ENCODE data around the gene NR2C2AP. TPM values are rescaled to one million over a fixed set of nuclear protein-coding genes. Genes with fewer than 3 reads are reported as not detected.

The NR2C2AP gene
- total RNA-seq, 1 donor from 2014 or later = 5.5 TPM

- no peak for DNase-seq
- ATAC-seq = no peak
- intact Hi-C loops (cut with micrococcal nuclease) = no loop called here
Observed at GRCh38 chr19:19159534-19159933, 43.7 kb downstream of the NR2C2AP start.

GRCh38 chr19:19157808-19158207 is 45.4 kb downstream of the NR2C2AP start:
- ATAC-seq = no peak
- DNase-seq = no peak
- intact Hi-C loops (cut with micrococcal nuclease) = no loop called here

- intact Hi-C loops (cut with micrococcal nuclease) = no loop called here
- DNase-seq (no peak), ATAC-seq (no peak)
Observed at GRCh38 chr19:19155495-19156219, 47.6 kb downstream of the NR2C2AP start.

- intact Hi-C loops (cut with micrococcal nuclease) = no loop called here
- ATAC-seq (no peak), DNase-seq (no peak)
Observed at GRCh38 chr19:19154768-19155494, 48.3 kb downstream of the NR2C2AP start.

GRCh38 chr19:19152668-19153384 is 50.4 kb downstream of the NR2C2AP start:
- intact Hi-C loops (cut with micrococcal nuclease) = no loop called here
- no peak for ATAC-seq
- no peak for DNase-seq

- intact Hi-C loops (cut with micrococcal nuclease) = no loop called here
- ATAC-seq (no peak), DNase-seq (no peak)
Observed at GRCh38 chr19:19151418-19151817, 51.8 kb downstream of the NR2C2AP start.

Other genes with a start within 250 kb of the NR2C2AP start
- gene SUGP2, start 169.9 kb downstream of the NR2C2AP start, total RNA-seq = 71.9 TPM
- 12.2 TPM for gene ARMC6, start 169.8 kb downstream of the NR2C2AP start, total RNA-seq
- 29.5 TPM for gene SLC25A42, start 139.4 kb downstream of the NR2C2AP start, total RNA-seq
- 24.7 TPM for gene TMEM161A, start 64.9 kb downstream of the NR2C2AP start, total RNA-seq
- not detected for gene MEF2B, start 33.2 kb downstream of the NR2C2AP start, total RNA-seq
- 16.4 TPM for gene BORCS8, start 11.3 kb downstream of the NR2C2AP start, total RNA-seq
- gene RFXANK, start 11.2 kb downstream of the NR2C2AP start, total RNA-seq = 38.4 TPM
- gene NCAN, start 8.5 kb upstream of the NR2C2AP start, total RNA-seq = not detected
- 0.30 TPM for gene TM6SF2, start 69.9 kb upstream of the NR2C2AP start, total RNA-seq
- 46.0 TPM for gene SUGP1, start 117.1 kb upstream of the NR2C2AP start, total RNA-seq
- 31.4 TPM for gene MAU2, start 117.4 kb upstream of the NR2C2AP start, total RNA-seq
- gene GATAD2A, start 202.3 kb upstream of the NR2C2AP start, total RNA-seq = 29.7 TPM